HG02610 (cell line): ENCODE data around the gene CTNND2.
A peak's percentile ranks its signal among the peaks of the same experiment; 100 is the strongest.

Source experiments
- ATAC-seq: cut with Tn5 transposase; IDR thresholded peaks from one replicate; pipeline ENCODE4 v1.9.1; 2021; ENCODE audit warnings: mild to moderate bottlenecking, moderate library complexity; ENCODE audit not compliant: unreplicated experiment

Gene CTNND2

GRCh38 chr5:11904265-11904906, at the start of gene CTNND2:
Gene CTNND2 (minus strand): TSS chr5:11904446. CDS start chr5:11903853, 593 bp downstream.
- ATAC-seq: no peak

- no peak for ATAC-seq
Measured at GRCh38 chr5:11946317-11946716, 42.1 kb upstream of the CTNND2 start.

- ATAC-seq: no peak
Measured at GRCh38 chr5:11941566-11941965, 37.3 kb upstream of the CTNND2 start.

- no peak for ATAC-seq
Measured at GRCh38 chr5:11931638-11932037, 27.4 kb upstream of the CTNND2 start.

- ATAC-seq: peak; percentile 57
Measured at GRCh38 chr5:11928909-11929308, 24.7 kb upstream of the CTNND2 start.

GRCh38 chr5:11925701-11926100, 21.5 kb upstream of the CTNND2 start:
- ATAC-seq: no peak

- no peak for ATAC-seq
Measured at GRCh38 chr5:11922394-11922793, 18.1 kb upstream of the CTNND2 start.

- ATAC-seq: no peak
Measured at GRCh38 chr5:11918463-11919045, 14.3 kb upstream of the CTNND2 start.

- ATAC-seq: no peak
Measured at GRCh38 chr5:11909471-11909870, 5.2 kb upstream of the CTNND2 start.

GRCh38 chr5:11906497-11906896, 2.3 kb upstream of the CTNND2 start:
- no peak for ATAC-seq

GRCh38 chr5:11905206-11905605, 960 bp upstream of the CTNND2 start:
- ATAC-seq: no peak

- no peak for ATAC-seq
Measured at GRCh38 chr5:11903614-11904264, 507 bp downstream of the CTNND2 start.

- no peak for ATAC-seq
Measured at GRCh38 chr5:11903121-11903613, 1.1 kb downstream of the CTNND2 start.

- ATAC-seq: no peak
Measured at GRCh38 chr5:11902201-11902619, 2.0 kb downstream of the CTNND2 start.

- ATAC-seq: no peak
Measured at GRCh38 chr5:11898787-11899186, 5.5 kb downstream of the CTNND2 start.

GRCh38 chr5:11897781-11898180, 6.5 kb downstream of the CTNND2 start:
- no peak for ATAC-seq

- no peak for ATAC-seq
Measured at GRCh38 chr5:11894992-11895391, 9.3 kb downstream of the CTNND2 start.

GRCh38 chr5:11892832-11893231, 11.4 kb downstream of the CTNND2 start:
- no peak for ATAC-seq

GRCh38 chr5:11890777-11891176, 13.5 kb downstream of the CTNND2 start:
- no peak for ATAC-seq

GRCh38 chr5:11888221-11888620, 16.0 kb downstream of the CTNND2 start:
- ATAC-seq: no peak

- no peak for ATAC-seq
Measured at GRCh38 chr5:11878814-11879213, 25.4 kb downstream of the CTNND2 start.

GRCh38 chr5:11873587-11873986, 30.7 kb downstream of the CTNND2 start:
- no peak for ATAC-seq
